ENCODE measurements around the gene ISG20.

ISG20 gene

DNA sequence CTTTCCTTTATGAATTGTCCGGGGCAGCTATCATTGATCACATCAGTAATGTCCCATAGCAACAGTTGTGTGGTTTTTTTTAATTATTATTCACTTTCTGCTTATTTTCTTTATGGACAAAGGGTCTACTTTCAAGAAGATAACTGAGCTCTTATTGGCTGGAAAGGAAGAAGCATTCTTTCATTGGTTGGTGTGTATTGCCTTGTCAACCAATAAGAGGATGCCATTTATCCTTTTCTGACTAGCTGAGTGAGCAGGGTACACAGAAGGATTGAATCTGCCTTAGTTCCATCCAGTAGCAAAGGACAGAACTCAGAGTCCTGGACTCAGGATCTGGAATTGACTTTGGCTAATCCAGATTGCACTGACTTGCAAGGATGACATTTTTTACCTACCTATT, 30.9 kb upstream of the ISG20 start:
- Histone ChIP-seq H3K4me2 (ENCODE audit: low read length) (no peak overlapping the region), H3K4me1 (ENCODE audit: low read length) (peaks cover 57% of the 10 kb centered on the region), H3K36me3 (replicated peaks; ENCODE audit: low read depth, low read length) (no peaks in the 10 kb centered on the region), H3K9me3 (ENCODE audit: insufficient read depth, low read length) (no peaks in the 10 kb centered on the region), H3K27me3 (ENCODE audit: low read depth, low read length) (peaks cover 10% of the 10 kb centered on the region; the same call in 1 of the 2 replicates), H3K27ac (ENCODE audit: low read length) (no peak overlapping the region), H3K79me2 (ENCODE audit: low read length) (no peaks in the 10 kb centered on the region), H3K9ac (ENCODE audit: low read length) (no peak overlapping the region), H4K20me1 (ENCODE audit: insufficient read depth, low read length) (no peaks in the 10 kb centered on the region), H3K4me3 (ENCODE audit: low read length) (no peak overlapping the region), H2AFZ (ENCODE audit: low read depth, low read length) (no peak overlapping the region)
- TF ChIP-seq, protein P1, sequence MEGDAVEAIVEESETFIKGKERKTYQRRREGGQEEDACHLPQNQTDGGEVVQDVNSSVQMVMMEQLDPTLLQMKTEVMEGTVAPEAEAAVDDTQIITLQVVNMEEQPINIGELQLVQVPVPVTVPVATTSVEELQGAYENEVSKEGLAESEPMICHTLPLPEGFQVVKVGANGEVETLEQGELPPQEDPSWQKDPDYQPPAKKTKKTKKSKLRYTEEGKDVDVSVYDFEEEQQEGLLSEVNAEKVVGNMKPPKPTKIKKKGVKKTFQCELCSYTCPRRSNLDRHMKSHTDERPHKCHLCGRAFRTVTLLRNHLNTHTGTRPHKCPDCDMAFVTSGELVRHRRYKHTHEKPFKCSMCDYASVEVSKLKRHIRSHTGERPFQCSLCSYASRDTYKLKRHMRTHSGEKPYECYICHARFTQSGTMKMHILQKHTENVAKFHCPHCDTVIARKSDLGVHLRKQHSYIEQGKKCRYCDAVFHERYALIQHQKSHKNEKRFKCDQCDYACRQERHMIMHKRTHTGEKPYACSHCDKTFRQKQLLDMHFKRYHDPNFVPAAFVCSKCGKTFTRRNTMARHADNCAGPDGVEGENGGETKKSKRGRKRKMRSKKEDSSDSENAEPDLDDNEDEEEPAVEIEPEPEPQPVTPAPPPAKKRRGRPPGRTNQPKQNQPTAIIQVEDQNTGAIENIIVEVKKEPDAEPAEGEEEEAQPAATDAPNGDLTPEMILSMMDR (IDR thresholded peaks at IDR 0.05; ENCODE audit: low read depth, low read length) = no peak

DNA sequence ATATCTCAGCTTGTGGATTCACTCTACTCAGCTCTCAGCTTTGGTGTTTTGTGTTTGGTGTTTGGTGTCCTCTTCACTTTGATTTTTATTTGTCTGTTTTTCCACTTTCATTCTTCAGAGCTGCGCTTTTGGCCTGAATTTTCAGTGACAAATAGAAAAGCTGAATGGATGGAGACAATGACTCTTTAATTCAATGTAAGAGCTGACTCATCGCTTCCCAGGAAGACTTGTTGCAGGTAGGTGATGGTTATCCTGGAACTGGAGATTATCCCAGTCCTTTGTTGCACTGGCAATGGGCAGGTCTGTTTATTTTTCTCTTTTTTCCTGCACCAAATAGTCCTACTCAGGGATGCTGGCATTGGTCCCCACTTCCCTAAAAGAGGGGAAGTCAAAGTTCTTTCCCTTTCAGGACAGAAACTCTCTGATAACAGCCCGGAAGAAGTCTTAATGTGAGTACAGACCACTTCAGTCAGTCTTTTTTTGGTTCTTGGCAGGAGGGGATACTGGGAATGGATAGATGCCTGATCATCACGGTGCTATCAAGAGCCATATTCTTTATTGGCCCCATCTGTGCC, 30.1 kb upstream of the ISG20 start:
- Histone ChIP-seq H3K9me3 (ENCODE audit: insufficient read depth, low read length) (no peaks in the 10 kb centered on the region), H4K20me1 (ENCODE audit: insufficient read depth, low read length) (no peaks in the 10 kb centered on the region), H3K79me2 (ENCODE audit: low read length) (peaks cover 5% of the 10 kb centered on the region), H3K27me3 (ENCODE audit: low read depth, low read length) (peaks cover 10% of the 10 kb centered on the region; the same call in 1 of the 2 replicates), H3K9ac (ENCODE audit: low read length) (no peak overlapping the region), H3K4me2 (ENCODE audit: low read length) (peak overlapping the region; percentile 15; the same call in 1 of the 2 replicates), H3K4me1 (ENCODE audit: low read length) (peaks cover 64% of the 10 kb centered on the region), H3K27ac (ENCODE audit: low read length) (no peak overlapping the region), H2AFZ (ENCODE audit: low read depth, low read length) (no peak overlapping the region), H3K4me3 (ENCODE audit: low read length) (no peak overlapping the region), H3K36me3 (replicated peaks; ENCODE audit: low read depth, low read length) (no peaks in the 10 kb centered on the region)
- no peak for TF ChIP-seq EZH2phosphoT487 (IDR thresholded peaks at IDR 0.05; ENCODE audit: low read depth)
- TF ChIP-seq, protein P1 (IDR thresholded peaks at IDR 0.05; ENCODE audit: low read depth, low read length) = no peak

DNA sequence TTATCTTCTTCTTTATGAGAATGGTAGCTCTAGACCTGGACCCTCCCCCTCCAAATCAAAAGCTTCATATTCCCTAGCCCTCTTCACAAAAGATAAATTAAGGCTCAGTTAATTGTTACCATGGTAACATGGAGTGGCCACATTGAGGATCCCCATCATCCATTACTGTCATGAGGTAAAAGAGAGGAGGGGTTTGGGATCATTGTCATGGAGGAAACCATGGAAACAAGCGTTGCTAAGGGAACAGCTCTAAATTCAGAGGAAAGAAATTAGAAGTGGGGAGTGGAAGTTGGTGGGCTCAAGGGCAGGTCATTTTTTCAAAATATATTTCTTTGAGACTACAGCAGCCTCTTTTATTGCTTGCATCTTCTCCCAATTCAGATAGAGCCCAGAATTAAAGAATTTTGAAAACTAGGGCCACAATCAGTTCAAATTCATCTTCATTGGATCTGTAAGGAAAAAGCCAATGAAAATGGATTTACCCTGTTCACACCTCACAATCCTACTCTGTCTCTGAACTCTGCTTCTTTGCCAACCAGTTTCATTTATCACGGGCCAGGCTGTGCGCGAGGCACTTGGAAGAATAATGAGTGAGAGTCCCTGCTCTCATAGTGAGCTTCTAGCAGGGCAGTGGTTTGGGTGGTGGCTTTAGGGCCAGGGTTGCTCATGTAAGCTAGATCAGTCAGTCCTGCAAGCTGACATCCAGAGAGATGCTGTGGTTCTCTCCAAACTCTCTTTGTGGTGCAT, 29.3 kb upstream of the ISG20 start:
- H3K9ac ChIP-seq (ENCODE audit: low read length) = no peak overlapping the region
- H3K27me3 ChIP-seq (ENCODE audit: low read depth, low read length) = peaks cover 10% of the 10 kb centered on the region; the same call in 1 of the 2 replicates
- H3K4me1 ChIP-seq (ENCODE audit: low read length) = peaks cover 73% of the 10 kb centered on the region
- TF ChIP-seq, protein P1 (IDR thresholded peaks at IDR 0.05; ENCODE audit: low read depth, low read length) = no peak
- no peak overlapping the region for H3K4me3 ChIP-seq (ENCODE audit: low read length)
- peaks cover 7% of the 10 kb centered on the region for H3K79me2 ChIP-seq (ENCODE audit: low read length)
- no peak overlapping the region for H3K4me2 ChIP-seq (ENCODE audit: low read length)
- H3K27ac ChIP-seq (ENCODE audit: low read length) = 0 out of 2 replicates have a peak overlapping the region, but pooled peaks have one; percentile 3
- no peaks in the 10 kb centered on the region for H3K9me3 ChIP-seq (ENCODE audit: insufficient read depth, low read length)
- H2AFZ ChIP-seq (ENCODE audit: low read depth, low read length) = no peak overlapping the region
- no peaks in the 10 kb centered on the region for H3K36me3 ChIP-seq (replicated peaks; ENCODE audit: low read depth, low read length)
- H4K20me1 ChIP-seq (ENCODE audit: insufficient read depth, low read length) = no peaks in the 10 kb centered on the region

DNA sequence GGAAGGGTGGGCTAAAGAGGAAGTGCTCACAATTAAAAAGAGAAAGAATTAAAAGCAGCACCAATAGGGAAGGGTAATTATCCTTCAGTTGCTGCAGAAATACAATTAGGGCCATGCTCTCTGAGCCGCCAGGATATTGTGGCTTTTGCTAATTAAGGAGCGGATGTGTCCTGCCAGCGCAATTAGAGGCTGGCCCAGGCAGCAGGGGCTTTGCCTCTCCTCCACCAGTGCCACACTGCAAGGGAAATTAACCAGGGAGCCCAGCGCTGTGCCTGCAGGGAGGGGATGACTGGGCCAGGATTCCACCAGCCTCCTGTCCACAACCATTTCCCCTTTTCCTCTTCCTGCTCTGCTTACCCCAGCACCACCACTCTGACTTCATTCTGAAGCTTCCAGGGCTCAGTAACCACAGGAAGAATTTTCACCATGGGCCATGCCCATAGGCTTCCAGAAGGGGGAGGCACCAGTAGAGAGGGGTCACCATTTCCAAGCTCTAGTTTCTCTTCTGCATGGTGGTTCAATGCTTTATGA, 28.1 kb upstream of the ISG20 start:
- peaks cover 7% of the 10 kb centered on the region for H3K79me2 ChIP-seq (ENCODE audit: low read length)
- H3K4me1 ChIP-seq (ENCODE audit: low read length) = peaks cover 82% of the 10 kb centered on the region
- no peak overlapping the region for H3K4me3 ChIP-seq (ENCODE audit: low read length)
- peak overlapping the region; percentile 22; the same call in 1 of the 2 replicates for H3K9ac ChIP-seq (ENCODE audit: low read length)
- peaks cover 10% of the 10 kb centered on the region; the same call in 1 of the 2 replicates for H3K27me3 ChIP-seq (ENCODE audit: low read depth, low read length)
- peak overlapping the region; percentile 5; the same call in 1 of the 2 replicates for H3K27ac ChIP-seq (ENCODE audit: low read length)
- H3K36me3 ChIP-seq (replicated peaks; ENCODE audit: low read depth, low read length) = no peaks in the 10 kb centered on the region
- no peaks in the 10 kb centered on the region for H4K20me1 ChIP-seq (ENCODE audit: insufficient read depth, low read length)
- H2AFZ ChIP-seq (ENCODE audit: low read depth, low read length) = 0 out of 2 replicates have a peak overlapping the region, but pooled peaks have one; percentile 2
- peak overlapping the region; percentile 32 for H3K4me2 ChIP-seq (ENCODE audit: low read length)
- TF ChIP-seq EZH2phosphoT487 (IDR thresholded peaks at IDR 0.05; ENCODE audit: low read depth) = no peak
- TF ChIP-seq, protein P1 (IDR thresholded peaks at IDR 0.05; ENCODE audit: low read depth, low read length) = peak; percentile 37
- no peaks in the 10 kb centered on the region for H3K9me3 ChIP-seq (ENCODE audit: insufficient read depth, low read length)
